HepG2 (cell line): ENCODE measurements around the gene TMEM250. TPM values are rescaled to one million over a fixed set of nuclear protein-coding genes. Genes with fewer than 3 reads are reported as not detected.

Experiments
- CEBPB ChIP-seq: IDR thresholded peaks from 2 replicates; pipeline ENCODE4 v1.6.1; 2011; ENCODE audit warnings: low read depth, low read length, improper control_type of control experiment, borderline replicate concordance
- CHD2 ChIP-seq: IDR thresholded peaks from 2 replicates; pipeline ENCODE4 v1.6.1; 2011; ENCODE audit warnings: low read depth, low read length, improper control_type of control experiment
- FOXP1 ChIP-seq, 2 experiments: fragments of 450-650 bp in 1 of 2; IDR thresholded peaks; 2 replicates each; pipeline ENCODE4 v1.6.1; 2017 to 2018; ENCODE audit warnings: antibody characterized with exemption in 1 of 2
- GATA4 ChIP-seq: sonication (generic); IDR thresholded peaks from 2 replicates; pipeline ENCODE4 v1.6.1; 2016; ENCODE audit warnings: antibody characterized with exemption, low read depth, borderline replicate concordance
- KDM2A ChIP-seq: sonication (generic); formaldehyde crosslinking; IDR thresholded peaks from 2 replicates; pipeline ENCODE4 v1.4.0; 2020; ENCODE audit warnings: low read depth, missing genetic modification reagents, borderline replicate concordance
- NCOR1 ChIP-seq: fragments of 200-600 bp; sonication (generic); IDR thresholded peaks from 2 replicates; pipeline ENCODE4 v1.7.0; 2017; ENCODE audit warnings: antibody characterized with exemption, low read length, borderline replicate concordance
- NFIB ChIP-seq: sonication (generic); formaldehyde crosslinking; IDR thresholded peaks from 2 replicates; pipeline ENCODE4 v1.9.0; 2021; ENCODE audit warnings: missing genetic modification reagents, mild to moderate bottlenecking, borderline replicate concordance
- PAX8 ChIP-seq: sonication (generic); formaldehyde crosslinking; IDR thresholded peaks from 2 replicates; pipeline ENCODE4 v1.8.0; 2022; ENCODE audit warnings: mild to moderate bottlenecking, missing genetic modification reagents, borderline replicate concordance
- RBFOX2 ChIP-seq: fragments of 200-400 bp; formaldehyde crosslinking; IDR thresholded peaks from 2 replicates; pipeline ENCODE4 v1.6.1; 2017; ENCODE audit warnings: low read depth, mild to moderate bottlenecking, low read length
- RFXANK ChIP-seq: IDR thresholded peaks from 2 replicates; pipeline ENCODE4 v1.6.1; 2016
- SALL1 ChIP-seq: sonication (generic); formaldehyde crosslinking; IDR thresholded peaks from 2 replicates; pipeline ENCODE4 v1.8.0; 2022; ENCODE audit warnings: mild to moderate bottlenecking, missing genetic modification reagents
- SNAPC2 ChIP-seq: sonication (generic); formaldehyde crosslinking; IDR thresholded peaks from 2 replicates; pipeline ENCODE4 v1.8.1; 2022; ENCODE audit warnings: mild to moderate bottlenecking, missing genetic modification reagents
- TAF15 ChIP-seq: fragments of 200-400 bp; formaldehyde crosslinking; IDR thresholded peaks from one replicate; pipeline ENCODE4 v1.6.1; 2018; ENCODE audit warnings: mild to moderate bottlenecking, low read depth, low read length; ENCODE audit not compliant: poor library complexity, severe bottlenecking
- TCF7L2 ChIP-seq: IDR thresholded peaks from 2 replicates; pipeline ENCODE4 v1.6.1; 2011; ENCODE audit warnings: mild to moderate bottlenecking, low read depth, low read length, moderate library complexity
- U2AF2 ChIP-seq: fragments of 200-400 bp; formaldehyde crosslinking; IDR thresholded peaks from 2 replicates; pipeline ENCODE4 v1.6.1; 2017; ENCODE audit warnings: low read depth, mild to moderate bottlenecking, low read length
- ZBTB21 ChIP-seq: sonication (generic); formaldehyde crosslinking; IDR thresholded peaks from 2 replicates; pipeline ENCODE4 v1.4.0; 2020; ENCODE audit warnings: missing genetic modification reagents
- ZNF224 ChIP-seq: sonication (generic); formaldehyde crosslinking; IDR thresholded peaks from 2 replicates; pipeline ENCODE4 v1.5.0; 2020; ENCODE audit warnings: mild to moderate bottlenecking, missing genetic modification reagents
- ZNF225 ChIP-seq: sonication (generic); formaldehyde crosslinking; IDR thresholded peaks from 2 replicates; pipeline ENCODE4 v1.4.0; 2020; ENCODE audit warnings: mild to moderate bottlenecking, missing genetic modification reagents
- ZNF383 ChIP-seq: sonication (generic); formaldehyde crosslinking; IDR thresholded peaks from 2 replicates; pipeline ENCODE4 v1.4.0; 2020; ENCODE audit warnings: missing genetic modification reagents, mild to moderate bottlenecking, borderline replicate concordance
- ZNF547 ChIP-seq: sonication (generic); formaldehyde crosslinking; IDR thresholded peaks from 2 replicates; pipeline ENCODE4 v1.5.1; 2020; ENCODE audit warnings: mild to moderate bottlenecking, missing genetic modification reagents
- ZNF652 ChIP-seq: IDR thresholded peaks from 2 replicates; pipeline ENCODE4 v1.6.1; 2016; ENCODE audit warnings: low read depth, borderline replicate concordance
- ZNF781 ChIP-seq: sonication (generic); formaldehyde crosslinking; IDR thresholded peaks from 2 replicates; pipeline ENCODE4 v1.5.1; 2020; ENCODE audit warnings: borderline replicate concordance, mild to moderate bottlenecking, missing genetic modification reagents; ENCODE audit errors: not compliant biosample characterization
- ZNF841 ChIP-seq: sonication (generic); formaldehyde crosslinking; IDR thresholded peaks from 2 replicates; pipeline ENCODE4 v1.8.1; 2023; ENCODE audit warnings: missing genetic modification reagents, borderline replicate concordance
- polyA plus RNA-seq, 8 experiments: library from polyadenylated mRNA; depleted of rRNA in 3 of 8; stranded (reverse) in 7 of 8; unstranded in 1 of 8; fragments of >200 nt; fragmentation: Illumina TruSeq in 4 of 8; extraction: Trizol in 4 of 8; gene quantifications; 2 replicates each; pipeline versions ENCODE4 v1.2.1 to v1.2.3, GENCODE V29; 2011 to 2016; ENCODE audit warnings: low read depth in 4 of 8, missing spikeins in 1 of 8, mixed read lengths in 1 of 8; ENCODE audit not compliant: insufficient read depth in 1 of 8
- total RNA-seq, 5 experiments: library from RNA; depleted of rRNA; stranded (reverse); fragments of >200 nt; fragmentation: Illumina TruSeq; extraction: Trizol; gene quantifications; 2 replicates each; pipeline ENCODE4 v1.2.3, GENCODE V29; 2016; ENCODE audit warnings: low read depth in 1 of 5
- TF ChIP-seq, protein P1 (sequence below): sonication (generic); formaldehyde crosslinking; IDR thresholded peaks from 2 replicates; pipeline ENCODE4 v1.8.1; 2023; ENCODE audit warnings: mild to moderate bottlenecking, missing genetic modification reagents
- TF ChIP-seq, protein P2 (sequence below): sonication (generic); formaldehyde crosslinking; IDR thresholded peaks from 2 replicates; pipeline ENCODE4 v1.4.0; 2020; ENCODE audit warnings: mild to moderate bottlenecking, missing genetic modification reagents
- TF ChIP-seq, protein P3 (sequence below): sonication (generic); formaldehyde crosslinking; IDR thresholded peaks from 2 replicates; pipeline ENCODE4 v1.5.1; 2020; ENCODE audit warnings: mild to moderate bottlenecking, moderate library complexity, missing genetic modification reagents
- TF ChIP-seq, protein P4 (sequence below): sonication (generic); formaldehyde crosslinking; IDR thresholded peaks from 2 replicates; pipeline ENCODE4 v1.4.0; 2020; ENCODE audit warnings: missing genetic modification reagents

The TMEM250 gene
- total and polyA plus RNA-seq, 2 of the 13 experiments (the other 11 are each of a cell fraction or from before 2014, with no cell fraction given), result 5.5 to 13.9 TPM

DNA sequence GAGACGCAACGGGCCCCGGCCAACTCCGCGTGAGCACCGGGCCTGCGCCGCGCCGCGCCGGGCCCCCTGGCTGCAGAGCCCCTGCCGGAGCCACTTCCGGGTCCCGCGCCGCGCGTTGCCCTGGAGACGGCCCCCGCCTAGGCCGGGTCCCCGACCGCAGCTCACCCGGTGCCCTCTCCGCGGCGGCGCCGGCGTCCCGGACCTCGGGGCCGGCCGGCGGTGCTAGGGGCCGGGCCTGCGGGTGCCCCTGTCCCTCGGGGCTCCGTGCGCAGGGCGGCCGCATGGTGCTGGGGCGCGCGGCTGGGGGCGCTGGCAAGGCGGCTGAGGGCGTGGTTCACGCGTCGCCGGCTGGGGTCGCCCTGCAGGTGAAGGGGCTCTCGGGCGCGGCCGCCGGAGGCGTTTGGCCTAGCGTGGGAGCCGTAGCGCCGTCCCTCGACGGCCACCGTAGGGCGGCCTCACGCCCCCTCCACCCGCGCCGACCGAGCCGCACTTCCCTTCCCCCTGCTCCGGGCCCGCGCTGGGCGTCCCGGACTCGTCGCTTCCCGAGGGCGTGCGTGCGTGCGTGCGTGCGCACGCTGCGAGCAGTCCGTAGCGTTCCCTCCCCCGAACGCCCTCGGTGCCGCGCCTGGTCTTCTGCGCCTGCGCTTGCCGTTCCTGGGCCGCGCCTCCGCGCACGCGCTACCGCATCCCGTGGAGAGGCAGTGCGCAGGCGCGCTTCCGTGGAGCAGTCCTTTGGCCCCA lies at the start of gene TMEM250 (continued):
- TF ChIP-seq, protein P1, sequence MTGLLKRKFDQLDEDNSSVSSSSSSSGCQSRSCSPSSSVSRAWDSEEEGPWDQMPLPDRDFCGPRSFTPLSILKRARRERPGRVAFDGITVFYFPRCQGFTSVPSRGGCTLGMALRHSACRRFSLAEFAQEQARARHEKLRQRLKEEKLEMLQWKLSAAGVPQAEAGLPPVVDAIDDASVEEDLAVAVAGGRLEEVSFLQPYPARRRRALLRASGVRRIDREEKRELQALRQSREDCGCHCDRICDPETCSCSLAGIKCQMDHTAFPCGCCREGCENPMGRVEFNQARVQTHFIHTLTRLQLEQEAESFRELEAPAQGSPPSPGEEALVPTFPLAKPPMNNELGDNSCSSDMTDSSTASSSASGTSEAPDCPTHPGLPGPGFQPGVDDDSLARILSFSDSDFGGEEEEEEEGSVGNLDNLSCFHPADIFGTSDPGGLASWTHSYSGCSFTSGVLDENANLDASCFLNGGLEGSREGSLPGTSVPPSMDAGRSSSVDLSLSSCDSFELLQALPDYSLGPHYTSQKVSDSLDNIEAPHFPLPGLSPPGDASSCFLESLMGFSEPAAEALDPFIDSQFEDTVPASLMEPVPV (CRISPR knock-in tag), result 0 out of 2 replicates have a peak, but pooled peaks have one; percentile 3
- TF ChIP-seq CHD2, result no peak; the same call in 1 of the 2 replicates
- TF ChIP-seq GATA4, result no peak
- no peak; the same call in 1 of the 2 replicates for TF ChIP-seq RFXANK (CRISPR knock-in tag)
- no peak for TF ChIP-seq NCOR1
- no peak for TF ChIP-seq U2AF2
- TF ChIP-seq ZNF652 (CRISPR knock-in tag), result no peak
- TF ChIP-seq TCF7L2, result no peak
- TF ChIP-seq ZNF841 (CRISPR knock-in tag), result no peak
- TF ChIP-seq ZNF225 (CRISPR knock-in tag), result peak; percentile 66; the same call in 1 of the 2 replicates
- TF ChIP-seq, protein P2, sequence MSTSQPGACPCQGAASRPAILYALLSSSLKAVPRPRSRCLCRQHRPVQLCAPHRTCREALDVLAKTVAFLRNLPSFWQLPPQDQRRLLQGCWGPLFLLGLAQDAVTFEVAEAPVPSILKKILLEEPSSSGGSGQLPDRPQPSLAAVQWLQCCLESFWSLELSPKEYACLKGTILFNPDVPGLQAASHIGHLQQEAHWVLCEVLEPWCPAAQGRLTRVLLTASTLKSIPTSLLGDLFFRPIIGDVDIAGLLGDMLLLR (CRISPR knock-in tag), result no peak
- peak; percentile 65 for TF ChIP-seq ZNF547 (CRISPR knock-in tag)
- no peak for TF ChIP-seq CEBPB
- TF ChIP-seq TAF15, result no peak
- TF ChIP-seq, protein P3, sequence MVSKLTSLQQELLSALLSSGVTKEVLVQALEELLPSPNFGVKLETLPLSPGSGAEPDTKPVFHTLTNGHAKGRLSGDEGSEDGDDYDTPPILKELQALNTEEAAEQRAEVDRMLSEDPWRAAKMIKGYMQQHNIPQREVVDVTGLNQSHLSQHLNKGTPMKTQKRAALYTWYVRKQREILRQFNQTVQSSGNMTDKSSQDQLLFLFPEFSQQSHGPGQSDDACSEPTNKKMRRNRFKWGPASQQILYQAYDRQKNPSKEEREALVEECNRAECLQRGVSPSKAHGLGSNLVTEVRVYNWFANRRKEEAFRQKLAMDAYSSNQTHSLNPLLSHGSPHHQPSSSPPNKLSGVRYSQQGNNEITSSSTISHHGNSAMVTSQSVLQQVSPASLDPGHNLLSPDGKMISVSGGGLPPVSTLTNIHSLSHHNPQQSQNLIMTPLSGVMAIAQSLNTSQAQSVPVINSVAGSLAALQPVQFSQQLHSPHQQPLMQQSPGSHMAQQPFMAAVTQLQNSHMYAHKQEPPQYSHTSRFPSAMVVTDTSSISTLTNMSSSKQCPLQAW (CRISPR knock-in tag), result no peak
- peak; percentile 13; the same call in 1 of the 2 replicates for TF ChIP-seq PAX8 (CRISPR knock-in tag)
- no peak for TF ChIP-seq ZNF383
- peak; percentile 90 for TF ChIP-seq KDM2A (CRISPR knock-in tag)
- TF ChIP-seq NFIB (CRISPR knock-in tag), result no peak
- peak; percentile 87 for TF ChIP-seq SALL1 (CRISPR knock-in tag)
- TF ChIP-seq ZBTB21 (CRISPR knock-in tag), result no peak
- TF ChIP-seq RBFOX2, result no peak
- TF ChIP-seq, protein P4, sequence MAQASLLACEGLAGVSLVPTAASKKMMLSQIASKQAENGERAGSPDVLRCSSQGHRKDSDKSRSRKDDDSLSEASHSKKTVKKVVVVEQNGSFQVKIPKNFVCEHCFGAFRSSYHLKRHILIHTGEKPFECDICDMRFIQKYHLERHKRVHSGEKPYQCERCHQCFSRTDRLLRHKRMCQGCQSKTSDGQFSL (CRISPR knock-in tag), result peak; percentile 66; the same call in 1 of the 2 replicates
- no peak for TF ChIP-seq FOXP1 (IDR thresholded peaks at IDR 0.05)
- no peak for TF ChIP-seq FOXP1 (CRISPR knock-in tag; IDR thresholded peaks at IDR 0.05)
- no peak for TF ChIP-seq SNAPC2
- TF ChIP-seq ZNF781 (CRISPR knock-in tag), result no peak
- TF ChIP-seq ZNF224 (CRISPR knock-in tag), result peak; percentile 2; the same call in 1 of the 2 replicates
